WERI-Rb-1 (cell line): ENCODE data around the gene EPGN.

Experiments
- DNase-seq: peaks from one replicate; pipeline ENCODE4 v3.0.0-alpha.2; 2020
- H3K27ac ChIP-seq: fragments of 250-450 bp; sonication (Bioruptor Pico); 2 replicates; pipeline ENCODE4 v1.5.1; 2020; ENCODE audit warnings: mild to moderate bottlenecking, moderate library complexity
- H3K27me3 ChIP-seq: fragments of 250-450 bp; sonication (Bioruptor Pico); 2 replicates; pipeline ENCODE4 v1.5.1; 2021; ENCODE audit warnings: mild to moderate bottlenecking, low read depth, moderate library complexity; ENCODE audit not compliant: insufficient read depth, severe bottlenecking
- H3K36me3 ChIP-seq: fragments of 250-450 bp; sonication (Bioruptor Pico); 2 replicates; pipeline ENCODE4 v1.5.1; 2020; ENCODE audit warnings: mild to moderate bottlenecking, moderate library complexity
- H3K4me3 ChIP-seq: 2 replicates; pipeline ENCODE4 v1.5.1; 2011; ENCODE audit warnings: low read depth, mild to moderate bottlenecking, control low read depth, low read length
- H3K9me3 ChIP-seq: fragments of 250-450 bp; sonication (Bioruptor Pico); 2 replicates; pipeline ENCODE4 v1.5.1; 2021; ENCODE audit warnings: mild to moderate bottlenecking, moderate library complexity; ENCODE audit not compliant: severe bottlenecking
- TF ChIP-seq, protein P1 (sequence below): IDR thresholded peaks from 2 replicates; pipeline ENCODE4 v1.5.1; 2011; ENCODE audit warnings: low read depth, mild to moderate bottlenecking, control low read depth, inconsistent platforms, low read length

EPGN gene

DNA sequence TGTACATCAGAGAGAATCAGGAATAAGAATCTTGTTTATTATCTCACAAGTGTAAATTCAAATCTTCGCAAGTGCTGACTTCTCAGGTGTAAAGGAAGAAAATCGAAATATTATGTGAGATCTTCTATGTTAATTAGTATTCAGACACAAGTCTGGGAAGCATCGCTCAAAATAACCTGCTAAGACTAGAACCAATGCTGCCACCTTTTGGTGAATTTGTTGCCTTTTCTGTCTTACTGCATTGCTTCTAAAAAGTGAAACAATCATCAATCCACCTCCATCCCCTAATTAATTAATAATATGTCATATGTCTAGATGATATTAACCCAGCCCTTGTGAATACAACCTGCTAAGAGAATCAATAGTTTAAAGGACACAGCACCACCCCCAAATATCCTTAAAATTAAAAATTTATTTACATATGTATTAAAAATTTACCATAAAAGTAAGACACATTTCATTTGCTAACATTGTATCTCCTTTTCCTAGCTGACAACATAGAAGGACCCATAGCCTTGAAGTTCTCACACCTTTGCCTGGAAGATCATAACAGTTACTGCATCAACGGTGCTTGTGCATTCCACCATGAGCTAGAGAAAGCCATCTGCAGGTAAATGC lies 3.5 kb downstream of the EPGN start:
- no peaks in the 10 kb centered on the region for H3K27me3 ChIP-seq
- H3K36me3 ChIP-seq, result no peaks in the 10 kb centered on the region
- TF ChIP-seq, protein P1, sequence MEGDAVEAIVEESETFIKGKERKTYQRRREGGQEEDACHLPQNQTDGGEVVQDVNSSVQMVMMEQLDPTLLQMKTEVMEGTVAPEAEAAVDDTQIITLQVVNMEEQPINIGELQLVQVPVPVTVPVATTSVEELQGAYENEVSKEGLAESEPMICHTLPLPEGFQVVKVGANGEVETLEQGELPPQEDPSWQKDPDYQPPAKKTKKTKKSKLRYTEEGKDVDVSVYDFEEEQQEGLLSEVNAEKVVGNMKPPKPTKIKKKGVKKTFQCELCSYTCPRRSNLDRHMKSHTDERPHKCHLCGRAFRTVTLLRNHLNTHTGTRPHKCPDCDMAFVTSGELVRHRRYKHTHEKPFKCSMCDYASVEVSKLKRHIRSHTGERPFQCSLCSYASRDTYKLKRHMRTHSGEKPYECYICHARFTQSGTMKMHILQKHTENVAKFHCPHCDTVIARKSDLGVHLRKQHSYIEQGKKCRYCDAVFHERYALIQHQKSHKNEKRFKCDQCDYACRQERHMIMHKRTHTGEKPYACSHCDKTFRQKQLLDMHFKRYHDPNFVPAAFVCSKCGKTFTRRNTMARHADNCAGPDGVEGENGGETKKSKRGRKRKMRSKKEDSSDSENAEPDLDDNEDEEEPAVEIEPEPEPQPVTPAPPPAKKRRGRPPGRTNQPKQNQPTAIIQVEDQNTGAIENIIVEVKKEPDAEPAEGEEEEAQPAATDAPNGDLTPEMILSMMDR, result peak; percentile 49
- no peak overlapping the region for H3K4me3 ChIP-seq
- no peaks in the 10 kb centered on the region for H3K9me3 ChIP-seq
- peak; percentile 32 for DNase-seq
- H3K27ac ChIP-seq, result no peak overlapping the region

DNA sequence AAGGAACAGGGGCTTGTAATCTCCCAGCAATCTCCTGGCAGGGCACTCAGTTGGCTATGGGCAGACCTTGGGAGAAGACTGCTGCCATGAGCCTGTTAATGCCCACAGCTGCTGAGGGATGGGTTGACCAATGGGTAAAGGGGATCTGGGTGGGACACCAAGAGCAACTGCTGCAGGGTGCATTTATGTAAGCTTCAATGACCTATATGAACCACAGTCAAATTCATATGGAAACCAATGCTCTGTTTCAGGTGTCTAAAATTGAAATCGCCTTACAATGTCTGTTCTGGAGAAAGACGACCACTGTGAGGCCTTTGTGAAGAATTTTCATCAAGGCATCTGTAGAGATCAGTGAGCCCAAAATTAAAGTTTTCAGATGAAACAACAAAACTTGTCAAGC lies 6.1 kb downstream of the EPGN start:
- no peaks in the 10 kb centered on the region for H3K27me3 ChIP-seq
- H3K9me3 ChIP-seq, result no peaks in the 10 kb centered on the region
- H3K4me3 ChIP-seq, result no peak overlapping the region
- no peak overlapping the region for H3K27ac ChIP-seq
- DNase-seq, result no peak
- TF ChIP-seq, protein P1, result no peak
- no peaks in the 10 kb centered on the region for H3K36me3 ChIP-seq

DNA sequence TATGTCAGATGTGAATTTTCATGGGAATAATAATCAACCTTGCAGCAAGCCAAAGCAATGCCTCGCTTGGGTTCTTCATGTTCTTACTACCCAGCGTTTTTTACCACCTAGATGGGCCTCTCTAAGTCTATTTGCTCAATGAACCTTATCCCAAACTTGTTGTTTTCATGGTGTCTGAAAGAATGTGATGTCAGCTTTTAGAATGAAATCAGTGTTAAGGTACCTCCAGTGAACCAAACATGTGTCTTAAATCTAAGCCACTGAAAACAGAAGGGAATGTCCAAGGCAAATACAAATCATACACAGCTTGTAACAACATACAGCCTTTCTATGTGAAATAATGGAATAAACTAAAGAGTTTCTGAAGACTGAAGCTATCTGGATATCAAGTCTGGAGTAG lies 6.7 kb downstream of the EPGN start:
- no peak overlapping the region for H3K27ac ChIP-seq
- H3K9me3 ChIP-seq, result no peaks in the 10 kb centered on the region
- TF ChIP-seq, protein P1, result no peak
- no peak for DNase-seq
- H3K27me3 ChIP-seq, result no peaks in the 10 kb centered on the region
- no peaks in the 10 kb centered on the region for H3K36me3 ChIP-seq
- H3K4me3 ChIP-seq, result no peak overlapping the region

DNA sequence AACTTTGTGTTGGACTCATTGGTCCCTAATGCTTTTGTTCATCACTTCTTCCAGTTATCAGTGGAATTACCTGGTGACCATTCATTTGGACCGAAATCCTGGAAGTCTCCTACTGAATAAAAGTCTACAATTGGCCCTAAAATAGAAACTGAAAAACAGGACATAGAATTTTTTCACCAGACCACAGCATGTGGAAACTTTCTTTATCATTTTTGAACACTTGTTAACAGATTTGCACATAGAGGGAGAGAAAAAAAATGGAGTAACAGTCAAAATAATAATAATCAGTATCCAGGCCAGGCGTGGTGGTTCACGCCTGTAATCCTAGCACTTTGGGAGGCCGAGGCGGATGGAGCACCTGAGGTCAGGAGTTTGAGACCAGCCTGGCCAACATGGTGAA lies 7.1 kb downstream of the EPGN start:
- Histone ChIP-seq H3K36me3 (no peaks in the 10 kb centered on the region), H3K4me3 (no peak overlapping the region), H3K9me3 (no peaks in the 10 kb centered on the region), H3K27ac (no peak overlapping the region), H3K27me3 (no peaks in the 10 kb centered on the region)
- DNase-seq, result no peak
- TF ChIP-seq, protein P1, result no peak

DNA sequence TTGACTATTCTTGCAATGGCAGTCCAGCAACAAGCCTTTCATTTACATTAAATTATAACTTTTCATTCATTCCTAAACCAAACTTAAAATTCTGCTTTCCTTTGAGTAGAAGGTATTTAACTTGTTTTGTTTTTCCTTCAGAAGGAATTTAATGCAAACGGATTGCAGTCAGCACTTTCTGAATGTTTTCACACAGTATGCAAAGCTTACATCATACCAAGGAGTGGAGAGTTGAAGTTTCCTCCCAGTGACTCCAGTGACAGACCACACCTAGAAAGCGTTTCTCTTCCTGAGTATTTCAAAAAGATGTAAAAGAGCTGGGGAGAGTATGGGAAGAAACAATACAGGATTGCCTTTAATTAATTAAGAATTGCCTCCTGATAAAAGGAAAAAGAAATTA lies 8.1 kb downstream of the EPGN start:
- H3K9me3 ChIP-seq, result no peaks in the 10 kb centered on the region
- H3K27me3 ChIP-seq, result no peaks in the 10 kb centered on the region
- no peak overlapping the region for H3K27ac ChIP-seq
- TF ChIP-seq, protein P1, result no peak
- H3K4me3 ChIP-seq, result no peak overlapping the region
- no peaks in the 10 kb centered on the region for H3K36me3 ChIP-seq
- no peak for DNase-seq

DNA sequence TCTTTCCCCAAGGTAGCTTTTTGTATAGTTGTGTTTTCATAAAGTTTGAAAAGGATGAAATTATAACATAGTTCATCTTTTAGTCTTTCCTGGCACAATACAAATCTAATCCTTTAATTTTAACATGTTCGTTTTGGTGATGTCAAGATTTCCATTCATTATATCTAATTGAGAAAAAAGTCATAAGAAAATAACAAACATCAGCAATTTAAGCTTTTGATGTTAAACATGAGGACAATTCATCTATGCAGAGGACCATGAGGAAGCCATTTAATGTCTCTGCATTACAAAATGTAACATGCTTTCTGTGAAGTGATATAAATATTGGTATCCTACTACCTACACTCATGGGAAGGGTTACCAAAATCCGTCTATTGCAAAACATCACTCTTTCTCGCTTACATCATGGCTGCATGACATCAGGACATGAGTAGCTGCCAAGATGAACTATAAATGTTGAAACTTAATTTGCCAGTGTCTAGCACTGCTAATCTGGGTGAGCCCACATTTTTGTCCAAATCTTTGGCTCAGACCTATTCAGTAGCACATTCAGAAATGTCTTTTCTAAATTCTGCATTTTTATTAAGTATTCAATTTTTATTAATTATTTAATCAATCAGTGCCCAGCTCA lies 9.5 kb downstream of the EPGN start:
- TF ChIP-seq, protein P1, result no peak
- no peak for DNase-seq
- H3K27ac ChIP-seq, result no peak overlapping the region
- no peaks in the 10 kb centered on the region for H3K36me3 ChIP-seq
- H3K9me3 ChIP-seq, result no peaks in the 10 kb centered on the region
- no peak overlapping the region for H3K4me3 ChIP-seq
- no peaks in the 10 kb centered on the region for H3K27me3 ChIP-seq
